Large intestine (tissue), 3 donors: ENCODE data around the gene DHX40. TPM values are rescaled to one million over a fixed set of nuclear protein-coding genes. Genes with fewer than 3 reads are reported as not detected.
"Not testable (repeated sequence)": the region's sequence is repeated elsewhere in the genome, so short reads cannot be mapped to it uniquely, and the experiment has no call there.

Source experiments
- DNase-seq, 2 donors: peaks; one replicate each; pipeline versions ENCODE4 v3.0.0 to v3.0.0-alpha.2; 2013
- H3K27ac ChIP-seq: one replicate; pipeline ENCODE4 v1.5.1; 2013; ENCODE audit warnings: low read length
- H3K27me3 ChIP-seq: 2 replicates; pipeline ENCODE4 v1.6.1; 2013; ENCODE audit warnings: low read length; ENCODE audit not compliant: control insufficient read depth, insufficient read depth
- H3K36me3 ChIP-seq: 2 replicates; pipeline ENCODE4 v1.6.1; 2013; ENCODE audit warnings: low read length; ENCODE audit not compliant: control insufficient read depth, insufficient read depth
- H3K4me1 ChIP-seq: one replicate; pipeline ENCODE4 v1.6.1; 2013; ENCODE audit warnings: low read length; ENCODE audit not compliant: control insufficient read depth, insufficient read depth
- H3K4me3 ChIP-seq: one replicate; pipeline ENCODE4 v1.5.1; 2013; ENCODE audit warnings: low read length
- H3K9me3 ChIP-seq: one replicate; pipeline ENCODE4 v1.6.1; 2013; ENCODE audit warnings: mild to moderate bottlenecking, low read depth, low read length, moderate library complexity; ENCODE audit not compliant: control insufficient read depth
- WGBS: methylation state at CpG from one replicate; pipeline ENCODE4 v1.1.5; 2013; ENCODE audit warnings: low lambda C conversion rate; ENCODE audit not compliant: insufficient coverage; 5-methylcytosine and 5-hydroxymethylcytosine counted together
- polyA plus RNA-seq: library from polyadenylated mRNA; unstranded; fragments of 120-200 nt; gene quantifications from one replicate; pipeline ENCODE4 v1.2.1, GENCODE V29; 2013

The DHX40 gene
- polyA plus RNA-seq, 1 donor = 31.5 TPM

- peaks cover 2% of the 10 kb centered on the region for H3K27me3 ChIP-seq
- no peak overlapping the region for H3K4me3 ChIP-seq
- no CpG with 5 or more reads among the region's 7 CpGs for WGBS
- H3K4me1 ChIP-seq = no peaks in the 10 kb centered on the region
- no peak for DNase-seq
- H3K9me3 ChIP-seq = no peaks in the 10 kb centered on the region
- no peak overlapping the region for H3K27ac ChIP-seq
- no peaks in the 10 kb centered on the region for H3K36me3 ChIP-seq
These were observed 7.4 kb upstream of the DHX40 start for GRCh38 chr17:59558039-59558438.

- no peak overlapping the region for H3K4me3 ChIP-seq
- H3K27me3 ChIP-seq = peaks cover 2% of the 10 kb centered on the region
- H3K36me3 ChIP-seq = no peaks in the 10 kb centered on the region
- no peaks in the 10 kb centered on the region for H3K4me1 ChIP-seq
- H3K27ac ChIP-seq = no peak overlapping the region
- H3K9me3 ChIP-seq = no peaks in the 10 kb centered on the region
- DNase-seq = no peak
These were observed 6.5 kb upstream of the DHX40 start for GRCh38 chr17:59558953-59559352.

- Histone ChIP-seq H3K27me3 (peaks cover 2% of the 10 kb centered on the region), H3K36me3 (no peaks in the 10 kb centered on the region), H3K4me1 (peaks cover 3% of the 10 kb centered on the region), H3K27ac (no peak overlapping the region), H3K9me3 (peaks cover 5% of the 10 kb centered on the region), H3K4me3 (no peak overlapping the region)
- no CpG with 5 or more reads among the region's 2 CpGs for WGBS
- DNase-seq = no peak
These were observed 4.4 kb upstream of the DHX40 start for GRCh38 chr17:59561042-59561441.

GRCh38 chr17:59565959-59566324, 532 bp downstream of the DHX40 start:
- peaks cover 7% of the 10 kb centered on the region for H3K4me1 ChIP-seq
- no CpG with 5 or more reads among the region's 9 CpGs for WGBS
- H3K27ac ChIP-seq = peak overlapping the region; percentile 70
- H3K36me3 ChIP-seq = peaks cover 6% of the 10 kb centered on the region
- DNase-seq = peak; percentile 68 to 79
- peaks cover 5% of the 10 kb centered on the region for H3K9me3 ChIP-seq
- H3K27me3 ChIP-seq = peaks cover 2% of the 10 kb centered on the region
- peak overlapping the region; percentile 98 for H3K4me3 ChIP-seq

- WGBS = no CpG with 5 or more reads among the region's 5 CpGs
- DNase-seq, H3K4me1 ChIP-seq, H3K27me3 ChIP-seq, H3K9me3 ChIP-seq, H3K4me3 ChIP-seq, H3K27ac ChIP-seq: not testable (repeated sequence)
- H3K36me3 ChIP-seq = peaks cover 13% of the 10 kb centered on the region
These were observed 3.7 kb downstream of the DHX40 start for GRCh38 chr17:59569151-59569550.

- no peak for DNase-seq
- WGBS = 80% methylated on average over 1 of the region's 10 CpGs
These were observed 7.0 kb downstream of the DHX40 start for GRCh38 chr17:59572301-59572924.

GRCh38 chr17:59584168-59584567, 18.8 kb downstream of the DHX40 start:
- DNase-seq, H3K36me3 ChIP-seq, H3K9me3 ChIP-seq, H3K4me3 ChIP-seq, H3K27ac ChIP-seq, H3K27me3 ChIP-seq, H3K4me1 ChIP-seq: not testable (repeated sequence)
- WGBS = no CpG with 5 or more reads among the region's 1 CpG

More at GRCh38 chr17:59572301-59572924, 7.0 kb downstream of the DHX40 start:
- Histone ChIP-seq H3K4me3 (no peak overlapping the region), H3K27me3 (no peaks in the 10 kb centered on the region), H3K36me3 (peaks cover 13% of the 10 kb centered on the region), H3K27ac (no peak overlapping the region), H3K4me1 (no peaks in the 10 kb centered on the region), H3K9me3 (no peaks in the 10 kb centered on the region)

- Histone ChIP-seq H3K27ac (no peak overlapping the region), H3K27me3 (no peaks in the 10 kb centered on the region), H3K9me3 (no peaks in the 10 kb centered on the region), H3K4me3 (no peak overlapping the region), H3K36me3 (peaks cover 27% of the 10 kb centered on the region), H3K4me1 (no peaks in the 10 kb centered on the region)
- DNase-seq = no peak
These were observed 34.8 kb downstream of the DHX40 start for GRCh38 chr17:59600169-59600568.

- H3K27ac ChIP-seq = no peak overlapping the region
- no peak overlapping the region for H3K4me3 ChIP-seq
- no peaks in the 10 kb centered on the region for H3K9me3 ChIP-seq
- 100% methylated on average over 1 of the region's 2 CpGs for WGBS
- no peaks in the 10 kb centered on the region for H3K27me3 ChIP-seq
- no peak for DNase-seq
- H3K36me3 ChIP-seq = peaks cover 35% of the 10 kb centered on the region
- H3K4me1 ChIP-seq = no peaks in the 10 kb centered on the region
These were observed 35.7 kb downstream of the DHX40 start for GRCh38 chr17:59601130-59601529.

GRCh38 chr17:59607061-59607460, 41.7 kb downstream of the DHX40 start:
- DNase-seq = no peak
- 86% methylated on average over 2 of the region's 3 CpGs for WGBS
- no peaks in the 10 kb centered on the region for H3K4me1 ChIP-seq
- H3K27me3 ChIP-seq = no peaks in the 10 kb centered on the region
- H3K27ac ChIP-seq = no peak overlapping the region
- H3K9me3 ChIP-seq = no peaks in the 10 kb centered on the region
- no peak overlapping the region for H3K4me3 ChIP-seq
- H3K36me3 ChIP-seq = peaks cover 31% of the 10 kb centered on the region

- Histone ChIP-seq H3K27ac (no peak overlapping the region), H3K27me3 (no peaks in the 10 kb centered on the region), H3K9me3 (no peaks in the 10 kb centered on the region), H3K36me3 (peaks cover 25% of the 10 kb centered on the region), H3K4me3 (no peak overlapping the region), H3K4me1 (no peaks in the 10 kb centered on the region)
- no peak for DNase-seq
- WGBS = 80% methylated on average over 1 of the region's 5 CpGs
These were observed 42.5 kb downstream of the DHX40 start for GRCh38 chr17:59607817-59608403.
